A549 (cell line): ENCODE results near the gene ANKRD39. TPM values are rescaled to one million over a fixed set of nuclear protein-coding genes. Genes with fewer than 3 reads are reported as not detected.

Experiments used
- ATAC-seq, 2 experiments: fragments of 200-7000 bp in 1 of 2; fragments of >200 bp in 1 of 2; cut with Nextera tagmentation in 1 of 2; cut with Tn5 transposase in 1 of 2; 3 replicates each; pipeline versions ENCODE4 v1.8.0 to v1.9.1; 2018 to 2020; ENCODE audit warnings: mild to moderate bottlenecking in 1 of 2, moderate library complexity in 1 of 2
- CTCF ChIA-PET: fragments of 300-600 bp; sonication (Branson Sonifier 250); formaldehyde crosslinking; extraction: SDS; loops from one replicate; lab custom pipeline; 2021; ENCODE audit warnings: antibody characterized with exemption, inconsistent platforms; lab: Yijun Ruan, JAX
- POLR2A ChIA-PET: fragments of 350-600 bp; formaldehyde crosslinking; extraction: SDS; loops from one replicate; lab custom pipeline; 2021; ENCODE audit warnings: antibody characterized with exemption, inconsistent platforms; lab: Yijun Ruan, JAX
- DNase-seq, 2 experiments: peaks; one replicate each; pipeline versions ENCODE4 v3.0.0 to v3.0.0-alpha.2; 2011 to 2016; ENCODE audit warnings: low read depth in 1 of 2, low spot score in 1 of 2
- FAIRE-seq: peaks from 2 replicates; lab custom pipeline; 2011; peaks lifted over from hg19 to GRCh38; lab: Jason Lieb, UNC
- H3K27ac ChIP-seq, 2 experiments: fragments of >200 bp; sonication (Bioruptor Twin); formaldehyde crosslinking; 3 replicates each; pipeline ENCODE4 v1.5.1; 2016 to 2017
- H3K4me1 ChIP-seq: fragments of >200 bp; sonication (Bioruptor Twin); formaldehyde crosslinking; 3 replicates; pipeline ENCODE4 v1.6.1; 2016
- H3K4me2 ChIP-seq: fragments of >200 bp; sonication (Bioruptor Twin); formaldehyde crosslinking; 3 replicates; pipeline ENCODE4 v1.6.1; 2016
- H3K4me3 ChIP-seq: fragments of >200 bp; sonication (Bioruptor Twin); formaldehyde crosslinking; 3 replicates; pipeline ENCODE4 v1.5.1; 2016
- H3K9me3 ChIP-seq: fragments of >200 bp; sonication (Bioruptor Twin); formaldehyde crosslinking; 3 replicates; pipeline ENCODE4 v1.6.1; 2016
- CEBPB ChIP-seq, 2 experiments: fragments of >200 bp in 1 of 2; sonication (Bioruptor Twin) in 1 of 2; formaldehyde crosslinking in 1 of 2; IDR thresholded peaks; 2 replicates each; pipeline ENCODE4 v1.6.1; 2012 to 2016
- CHD2 ChIP-seq: fragments of 150-350 bp; IDR thresholded peaks from 2 replicates; pipeline ENCODE4 v1.6.1; 2014; ENCODE audit warnings: low read length; ENCODE audit not compliant: partially characterized antibody
- EHF ChIP-seq: fragments of 250-450 bp; sonication (Bioruptor Pico); IDR thresholded peaks from 2 replicates; pipeline ENCODE4 v1.5.0; 2020; ENCODE audit warnings: mild to moderate bottlenecking
- EP300 ChIP-seq, 2 experiments: fragments of >200 bp; sonication (Bioruptor Twin); formaldehyde crosslinking; IDR thresholded peaks; 2 replicates in 1 of 2; 3 replicates in 1 of 2; pipeline ENCODE4 v1.6.1; 2016 to 2017
- FOSL2 ChIP-seq, 2 experiments: fragments of 450-650 bp in 1 of 2; fragments of >200 bp in 1 of 2; sonication (Bioruptor Twin) in 1 of 2; formaldehyde crosslinking; IDR thresholded peaks; 2 replicates each; pipeline versions ENCODE4 v1.5.0 to v1.6.1; 2016 to 2020; ENCODE audit warnings: mild to moderate bottlenecking in 1 of 2, moderate library complexity in 1 of 2
- FOXS1 ChIP-seq: fragments of 250-450 bp; sonication (Bioruptor Pico); IDR thresholded peaks from 2 replicates; pipeline ENCODE4 v1.5.0; 2020; ENCODE audit warnings: mild to moderate bottlenecking, moderate library complexity
- HDAC2 ChIP-seq: fragments of 200-600 bp; sonication (generic); IDR thresholded peaks from 2 replicates; pipeline ENCODE4 v1.6.1; 2016
- HOXA7 ChIP-seq: fragments of 250-450 bp; sonication (Bioruptor Pico); IDR thresholded peaks from 2 replicates; pipeline ENCODE4 v1.5.0; 2020; ENCODE audit warnings: mild to moderate bottlenecking, moderate library complexity
- HOXB13 ChIP-seq: fragments of 250-450 bp; sonication (Bioruptor Pico); IDR thresholded peaks from 2 replicates; pipeline ENCODE4 v1.5.0; 2020; ENCODE audit warnings: low read depth, mild to moderate bottlenecking, moderate library complexity
- JUN ChIP-seq, 2 experiments: fragments of >200 bp; sonication (Bioruptor Twin); formaldehyde crosslinking; IDR thresholded peaks; 2 replicates in 1 of 2; 3 replicates in 1 of 2; pipeline ENCODE4 v1.6.1; 2016 to 2017
- KDM1A ChIP-seq: fragments of 200-600 bp; sonication (generic); IDR thresholded peaks from 2 replicates; pipeline ENCODE4 v1.6.1; 2016; ENCODE audit warnings: low read depth, mild to moderate bottlenecking
- MAFK ChIP-seq: fragments of 450-650 bp; IDR thresholded peaks from 2 replicates; pipeline ENCODE4 v1.6.1; 2014; ENCODE audit not compliant: partially characterized antibody
- MAZ ChIP-seq: fragments of 150-350 bp; IDR thresholded peaks from 2 replicates; pipeline ENCODE4 v1.6.1; 2014; ENCODE audit warnings: antibody characterized with exemption, low read depth, low read length, borderline replicate concordance
- POLR2AphosphoS2 ChIP-seq: conservative IDR thresholded peaks from 2 replicates; pipeline ENCODE4 v1.6.1; 2012; ENCODE audit warnings: low read length, improper control_type of control experiment, inconsistent platforms
- RARB ChIP-seq: fragments of 250-450 bp; sonication (Bioruptor Pico); IDR thresholded peaks from 2 replicates; pipeline ENCODE4 v1.8.0; 2021; ENCODE audit warnings: mild to moderate bottlenecking, moderate library complexity
- RFX5 ChIP-seq: fragments of 450-650 bp; IDR thresholded peaks from 2 replicates; pipeline ENCODE4 v1.7.1; 2014; ENCODE audit warnings: antibody characterized with exemption, mild to moderate bottlenecking, moderate library complexity
- RNF2 ChIP-seq: fragments of 200-600 bp; sonication (generic); IDR thresholded peaks from 2 replicates; pipeline ENCODE4 v1.6.1; 2016; ENCODE audit warnings: low read depth, mild to moderate bottlenecking, antibody characterized with exemption, moderate library complexity, borderline replicate concordance
- SMC3 ChIP-seq: fragments of >200 bp; sonication (Bioruptor Twin); formaldehyde crosslinking; IDR thresholded peaks from 3 replicates; pipeline ENCODE4 v1.6.1; 2018; ENCODE audit warnings: inconsistent platforms
- TP53 ChIP-seq: fragments of 250-450 bp; sonication (Bioruptor Pico); IDR thresholded peaks from 2 replicates; pipeline ENCODE4 v1.5.0; 2021; ENCODE audit warnings: mild to moderate bottlenecking, moderate library complexity
- ZFP36 ChIP-seq: fragments of 450-650 bp; IDR thresholded peaks from 2 replicates; pipeline ENCODE4 v1.6.1; 2014; ENCODE audit warnings: borderline replicate concordance; ENCODE audit not compliant: partially characterized antibody
- ZNF302 ChIP-seq: fragments of 250-450 bp; sonication (Bioruptor Pico); IDR thresholded peaks from 2 replicates; pipeline ENCODE4 v1.9.0; 2021; ENCODE audit warnings: inconsistent platforms, mild to moderate bottlenecking, moderate library complexity
- ZSCAN20 ChIP-seq: fragments of 250-450 bp; sonication (Bioruptor Pico); IDR thresholded peaks from 2 replicates; pipeline ENCODE4 v1.8.0; 2022; ENCODE audit warnings: mild to moderate bottlenecking, moderate library complexity
- WGBS: methylation state at CpG from one replicate; pipeline ENCODE4 v1.1.6; 2017; ENCODE audit errors: missing lambda C conversion rate; 5-methylcytosine and 5-hydroxymethylcytosine counted together
- polyA plus RNA-seq, 4 experiments: library from polyadenylated mRNA; depleted of rRNA in 3 of 4; stranded (reverse); fragments of >200 nt; fragmentation: RNase III in 1 of 4; extraction: RNeasy Plus Mini Kit Qiagen cat#74134 plus additional on column Dnase treatment in 1 of 4; gene quantifications; 2 replicates in 3 of 4; 3 replicates in 1 of 4; pipeline ENCODE4 v1.2.3, GENCODE V29; 2011 to 2017
- TF ChIP-seq, protein P1 (sequence below): fragments of >200 bp; sonication (Bioruptor Twin); formaldehyde crosslinking; IDR thresholded peaks from 3 replicates; pipeline ENCODE4 v1.5.1; 2016
- TF ChIP-seq, protein P2 (sequence below): IDR thresholded peaks from 2 replicates; pipeline ENCODE4 v1.6.1; 2012
- TF ChIP-seq, protein P3 (sequence below): IDR thresholded peaks from 2 replicates; pipeline ENCODE4 v1.6.1; 2012
- TF ChIP-seq, protein P4 (sequence below): fragments of 450-650 bp; IDR thresholded peaks from 2 replicates; pipeline ENCODE4 v1.6.1; 2014; ENCODE audit warnings: antibody characterized with exemption
- TF ChIP-seq, protein P5 (sequence below): fragments of 250-450 bp; sonication (Bioruptor Pico); IDR thresholded peaks from 2 replicates; pipeline ENCODE4 v1.5.0; 2021; ENCODE audit warnings: mild to moderate bottlenecking, moderate library complexity, borderline replicate concordance

The ANKRD39 gene
- polyA plus RNA-seq, 2 of the 4 experiments (the other 2 are of a cell fraction) = 6.3 to 16.4 TPM

DNA sequence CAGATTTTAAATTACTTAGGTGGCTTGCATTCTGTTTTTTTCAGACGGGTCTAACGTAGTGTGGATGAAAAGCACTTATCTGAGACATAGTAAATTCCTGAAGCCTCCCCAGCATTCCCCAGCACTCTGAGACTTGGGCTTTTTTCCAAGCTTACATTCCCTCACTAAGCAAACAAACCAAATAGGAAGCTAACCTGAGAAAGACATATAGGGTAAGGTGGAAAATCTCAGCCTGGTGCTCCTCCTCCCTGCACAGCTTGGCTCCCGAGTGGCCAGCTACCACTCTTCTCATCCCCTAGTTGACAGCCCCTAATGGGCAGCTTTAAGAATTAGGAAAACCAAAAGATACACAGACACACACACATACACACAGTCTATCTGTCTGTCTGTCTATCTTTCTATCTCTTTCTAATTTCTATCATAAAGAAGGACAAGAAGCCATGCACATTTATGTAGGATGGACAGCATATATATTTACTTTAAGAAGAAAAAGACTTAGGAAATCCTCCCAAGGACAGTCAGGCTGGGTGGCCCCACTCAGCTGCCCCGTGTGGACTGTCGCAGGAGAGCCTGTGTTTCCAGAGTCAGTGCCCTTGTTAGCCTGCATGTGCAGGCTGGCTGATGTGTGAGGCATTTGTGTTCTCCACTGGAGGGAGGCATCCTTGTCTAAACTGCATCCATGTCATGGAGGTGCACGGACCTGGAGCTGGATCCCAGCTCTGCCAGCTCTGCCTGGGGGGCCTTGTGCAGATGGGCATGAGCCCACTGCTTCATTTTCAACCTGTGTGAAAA, 33.5 kb downstream of the ANKRD39 start (continued):
- TF ChIP-seq, protein P1, sequence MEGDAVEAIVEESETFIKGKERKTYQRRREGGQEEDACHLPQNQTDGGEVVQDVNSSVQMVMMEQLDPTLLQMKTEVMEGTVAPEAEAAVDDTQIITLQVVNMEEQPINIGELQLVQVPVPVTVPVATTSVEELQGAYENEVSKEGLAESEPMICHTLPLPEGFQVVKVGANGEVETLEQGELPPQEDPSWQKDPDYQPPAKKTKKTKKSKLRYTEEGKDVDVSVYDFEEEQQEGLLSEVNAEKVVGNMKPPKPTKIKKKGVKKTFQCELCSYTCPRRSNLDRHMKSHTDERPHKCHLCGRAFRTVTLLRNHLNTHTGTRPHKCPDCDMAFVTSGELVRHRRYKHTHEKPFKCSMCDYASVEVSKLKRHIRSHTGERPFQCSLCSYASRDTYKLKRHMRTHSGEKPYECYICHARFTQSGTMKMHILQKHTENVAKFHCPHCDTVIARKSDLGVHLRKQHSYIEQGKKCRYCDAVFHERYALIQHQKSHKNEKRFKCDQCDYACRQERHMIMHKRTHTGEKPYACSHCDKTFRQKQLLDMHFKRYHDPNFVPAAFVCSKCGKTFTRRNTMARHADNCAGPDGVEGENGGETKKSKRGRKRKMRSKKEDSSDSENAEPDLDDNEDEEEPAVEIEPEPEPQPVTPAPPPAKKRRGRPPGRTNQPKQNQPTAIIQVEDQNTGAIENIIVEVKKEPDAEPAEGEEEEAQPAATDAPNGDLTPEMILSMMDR = no peak
- TF ChIP-seq, protein P2, sequence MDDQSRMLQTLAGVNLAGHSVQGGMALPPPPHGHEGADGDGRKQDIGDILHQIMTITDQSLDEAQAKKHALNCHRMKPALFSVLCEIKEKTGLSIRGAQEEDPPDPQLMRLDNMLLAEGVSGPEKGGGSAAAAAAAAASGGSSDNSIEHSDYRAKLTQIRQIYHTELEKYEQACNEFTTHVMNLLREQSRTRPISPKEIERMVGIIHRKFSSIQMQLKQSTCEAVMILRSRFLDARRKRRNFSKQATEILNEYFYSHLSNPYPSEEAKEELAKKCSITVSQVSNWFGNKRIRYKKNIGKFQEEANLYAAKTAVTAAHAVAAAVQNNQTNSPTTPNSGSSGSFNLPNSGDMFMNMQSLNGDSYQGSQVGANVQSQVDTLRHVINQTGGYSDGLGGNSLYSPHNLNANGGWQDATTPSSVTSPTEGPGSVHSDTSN = no peak
- TF ChIP-seq POLR2AphosphoS2 = no peak
- TF ChIP-seq HDAC2 = no peak
- TF ChIP-seq FOXS1 = no peak

DNA sequence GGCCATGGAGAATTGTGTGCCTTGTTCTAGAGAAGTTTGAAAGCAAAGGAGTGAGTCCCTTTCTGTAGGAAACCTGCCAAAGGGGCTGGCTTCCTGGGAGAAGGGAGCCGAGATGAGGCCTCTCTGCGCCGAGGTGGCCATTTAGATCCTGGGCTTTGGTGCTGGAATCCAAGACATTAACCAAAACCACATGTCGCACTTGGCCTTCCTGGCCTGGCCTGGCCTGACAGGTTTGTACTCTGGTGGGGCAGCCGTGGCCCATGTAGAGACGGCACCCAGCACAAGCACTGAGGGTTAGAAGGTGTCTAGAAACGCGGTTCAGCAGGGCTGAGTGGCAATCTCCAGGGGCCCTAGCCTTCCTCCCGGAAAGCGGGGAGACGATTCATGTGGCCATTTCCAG, 34.6 kb downstream of the ANKRD39 start:
- Histone ChIP-seq H3K9me3 (no peaks in the 10 kb centered on the region), H3K4me1 (peaks cover 29% of the 10 kb centered on the region), H3K4me3 (no peak overlapping the region), H3K4me2 (no peak overlapping the region), H3K27ac (peak overlapping the region in 1 of 2 experiments; percentile 51; a peak in 1 of 6 replicates)
- CTCF ChIA-PET = interaction anchor here (1.3 to 6.2 kb wide), 3 partner anchors 7 to 63 kb away, joined by 3 to 24 read pairs (median 5); partner anchors contain the start of genes ANKRD39 and CNNM3
- ATAC-seq (no peak), FAIRE-seq (no peak), DNase-seq (no peak)
- POLR2A ChIA-PET = interaction anchor here (0.9 kb wide), 1 partner anchor 46 kb away, joined by 3 read pairs; no protein-coding TSS in a partner anchor
- TF ChIP-seq TP53 (CRISPR knock-in tag) = no peak
- TF ChIP-seq, protein P3, sequence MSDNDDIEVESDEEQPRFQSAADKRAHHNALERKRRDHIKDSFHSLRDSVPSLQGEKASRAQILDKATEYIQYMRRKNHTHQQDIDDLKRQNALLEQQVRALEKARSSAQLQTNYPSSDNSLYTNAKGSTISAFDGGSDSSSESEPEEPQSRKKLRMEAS = no peak
- no peak for TF ChIP-seq EP300 (IDR thresholded peaks at IDR 0.05)
- no peak for TF ChIP-seq MAZ
- TF ChIP-seq HOXB13 = no peak
- TF ChIP-seq HDAC2 = no peak
- TF ChIP-seq FOXS1 = no peak
- no peak for TF ChIP-seq RNF2
- TF ChIP-seq EHF (CRISPR knock-in tag) = no peak
- no peak for TF ChIP-seq KDM1A
- no peak for TF ChIP-seq ZSCAN20 (CRISPR knock-in tag)
- 96% methylated on average over 10 of the region's 11 CpGs for WGBS

DNA sequence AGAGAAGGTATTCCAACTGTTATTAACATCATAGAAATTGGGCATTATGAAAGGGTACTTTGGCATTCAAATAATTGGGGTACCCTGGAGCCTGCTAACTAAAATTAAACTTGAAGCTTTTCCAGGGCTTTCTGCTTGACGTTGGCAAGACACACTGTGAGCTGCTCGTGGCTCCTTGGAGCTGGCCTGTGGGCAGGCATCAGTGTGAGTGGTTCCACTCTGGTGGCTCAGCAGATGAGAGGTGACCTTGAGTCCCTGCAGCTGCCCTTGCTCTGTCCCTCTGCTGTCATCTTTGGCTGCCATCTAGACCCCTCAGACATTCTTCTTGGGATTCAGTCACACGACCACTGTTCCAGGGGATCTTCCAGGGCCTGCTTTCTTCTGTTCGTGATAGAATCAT, 35.0 kb downstream of the ANKRD39 start:
- no peak overlapping the region for H3K27ac ChIP-seq
- H3K9me3 ChIP-seq = no peaks in the 10 kb centered on the region
- ChIA-PET POLR2A (no interaction called here), CTCF (interaction anchor here (1.3 to 6.2 kb wide), 2 partner anchors 6 to 35 kb away, joined by 5 to 24 read pairs; partner anchors contain the start of genes ANKRD39 and CNNM3)
- DNase-seq (no peak), FAIRE-seq (no peak), ATAC-seq (no peak)
- no peak overlapping the region for H3K4me3 ChIP-seq
- H3K4me1 ChIP-seq = peaks cover 33% of the 10 kb centered on the region
- 74% methylated on average over 4 of the region's 4 CpGs for WGBS
- no peak for TF ChIP-seq JUN (IDR thresholded peaks at IDR 0.05)
- TF ChIP-seq POLR2AphosphoS2 = no peak
- TF ChIP-seq, protein P4, sequence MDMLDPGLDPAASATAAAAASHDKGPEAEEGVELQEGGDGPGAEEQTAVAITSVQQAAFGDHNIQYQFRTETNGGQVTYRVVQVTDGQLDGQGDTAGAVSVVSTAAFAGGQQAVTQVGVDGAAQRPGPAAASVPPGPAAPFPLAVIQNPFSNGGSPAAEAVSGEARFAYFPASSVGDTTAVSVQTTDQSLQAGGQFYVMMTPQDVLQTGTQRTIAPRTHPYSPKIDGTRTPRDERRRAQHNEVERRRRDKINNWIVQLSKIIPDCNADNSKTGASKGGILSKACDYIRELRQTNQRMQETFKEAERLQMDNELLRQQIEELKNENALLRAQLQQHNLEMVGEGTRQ = no peak
- TF ChIP-seq SMC3 = no peak
- no peak for TF ChIP-seq KDM1A
- no peak for TF ChIP-seq ZFP36
- no peak for TF ChIP-seq RARB (CRISPR knock-in tag)
- TF ChIP-seq CHD2 = no peak
- TF ChIP-seq HOXB13 = no peak
- TF ChIP-seq MAFK = no peak
- no peak for TF ChIP-seq EP300 (IDR thresholded peaks at IDR 0.05)
- TF ChIP-seq FOSL2 (IDR thresholded peaks at IDR 0.05) = no peak
- no peak for TF ChIP-seq FOSL2 (CRISPR knock-in tag; IDR thresholded peaks at IDR 0.05)
- TF ChIP-seq CEBPB (IDR thresholded peaks at IDR 0.05) = no peak
- TF ChIP-seq RFX5 = no peak
- TF ChIP-seq HOXA7 = no peak
- no peak for TF ChIP-seq ZNF302 (CRISPR knock-in tag)
- TF ChIP-seq, protein P5, sequence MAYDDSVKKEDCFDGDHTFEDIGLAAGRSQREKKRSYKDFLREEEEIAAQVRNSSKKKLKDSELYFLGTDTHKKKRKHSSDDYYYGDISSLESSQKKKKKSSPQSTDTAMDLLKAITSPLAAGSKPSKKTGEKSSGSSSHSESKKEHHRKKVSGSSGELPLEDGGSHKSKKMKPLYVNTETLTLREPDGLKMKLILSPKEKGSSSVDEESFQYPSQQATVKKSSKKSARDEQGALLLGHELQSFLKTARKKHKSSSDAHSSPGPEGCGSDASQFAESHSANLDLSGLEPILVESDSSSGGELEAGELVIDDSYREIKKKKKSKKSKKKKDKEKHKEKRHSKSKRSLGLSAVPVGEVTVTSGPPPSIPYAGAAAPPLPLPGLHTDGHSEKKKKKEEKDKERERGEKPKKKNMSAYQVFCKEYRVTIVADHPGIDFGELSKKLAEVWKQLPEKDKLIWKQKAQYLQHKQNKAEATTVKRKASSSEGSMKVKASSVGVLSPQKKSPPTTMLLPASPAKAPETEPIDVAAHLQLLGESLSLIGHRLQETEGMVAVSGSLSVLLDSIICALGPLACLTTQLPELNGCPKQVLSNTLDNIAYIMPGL (CRISPR knock-in tag) = no peak
- no peak overlapping the region for H3K4me2 ChIP-seq
